ENCODE measurements around the gene CCBE1.

CCBE1 gene

DNA sequence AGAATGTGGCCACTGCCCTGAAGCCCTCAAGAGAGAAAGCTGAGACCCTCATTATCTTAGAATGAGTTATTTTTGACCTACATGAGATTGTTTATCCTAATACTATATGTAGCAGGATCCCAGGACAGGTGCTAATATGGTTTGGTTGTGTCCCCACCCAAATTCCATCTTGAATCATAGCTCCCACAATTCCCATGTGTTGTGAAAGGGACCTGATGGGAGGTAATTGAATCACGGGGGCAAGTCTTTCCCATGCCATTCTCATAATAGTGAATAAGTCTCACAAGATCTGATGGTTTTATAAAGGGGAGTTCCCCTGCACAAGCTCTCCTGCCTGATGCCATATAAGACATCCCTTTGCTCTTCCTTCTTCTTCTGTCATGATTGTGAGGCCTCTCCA is 76.8 kb downstream of the CCBE1 start:
- H3K27me3 ChIP-seq (ENCODE audit: control insufficient read depth in 1 of 2, insufficient read depth in 1 of 2, low read length in 2 of 2), result peaks cover 0 to 11% of the 10 kb centered on the region in 2 experiments
- H2BK12ac ChIP-seq (ENCODE audit: low read length in 2 of 2), result no peak overlapping the region
- no peak overlapping the region for H2BK15ac ChIP-seq (ENCODE audit: low read depth, poor library complexity, severe bottlenecking)
- H3K4me2 ChIP-seq (ENCODE audit: low read length, poor library complexity, severe bottlenecking), result no peak overlapping the region
- H3K18ac ChIP-seq (ENCODE audit: low read depth in 1 of 2, low read length in 2 of 2), result no peak overlapping the region
- H3K23ac ChIP-seq (ENCODE audit: low read length in 2 of 2), result no peak overlapping the region
- H2AK5ac ChIP-seq (ENCODE audit: low read length, severe bottlenecking), result no peak overlapping the region
- no peak overlapping the region for H2BK5ac ChIP-seq (ENCODE audit: low read depth, low read length, poor library complexity, severe bottlenecking)
- no peaks in the 10 kb centered on the region for H3K9me3 ChIP-seq (ENCODE audit: control insufficient read depth, low read length)
- H2BK120ac ChIP-seq (ENCODE audit: low read depth, low read length), result no peak overlapping the region
- H3K36me3 ChIP-seq (ENCODE audit: control insufficient read depth in 1 of 2, insufficient read depth in 2 of 2, low read depth in 1 of 2, low read length in 2 of 2), result no peaks in the 10 kb centered on the region
- H2AFZ ChIP-seq (ENCODE audit: low read depth, low read length), result no peak overlapping the region
- H3K4me1 ChIP-seq (ENCODE audit: control insufficient read depth, insufficient read depth, low read depth, low read length), result no peaks in the 10 kb centered on the region
- H3K4ac ChIP-seq (ENCODE audit: low read depth in 1 of 2, low read length in 2 of 2), result no peak overlapping the region
- 80% methylated on average over 1 of the region's 1 CpG for WGBS
- H3K9ac ChIP-seq (ENCODE audit: low read length), result no peak overlapping the region
- H3K14ac ChIP-seq (ENCODE audit: low read length in 2 of 2), result no peak overlapping the region
- H3K79me1 ChIP-seq (replicated peaks; ENCODE audit: low read length, poor library complexity, severe bottlenecking), result no peaks in the 10 kb centered on the region
- no peak overlapping the region for H3K4me3 ChIP-seq (ENCODE audit: insufficient read depth in 1 of 2, low read depth in 1 of 2, low read length in 2 of 2)
- no peak for DNase-seq
- no peak overlapping the region for H4K91ac ChIP-seq (ENCODE audit: low read length)
- no peak overlapping the region for H4K8ac ChIP-seq (ENCODE audit: low read length)
- H3K27ac ChIP-seq (ENCODE audit: low read length, poor library complexity, severe bottlenecking), result no peak overlapping the region

GRCh38 chr18:59619816-59620215 is 77.4 kb downstream of the CCBE1 start:
- Histone ChIP-seq H3K23ac (ENCODE audit: low read length in 2 of 2) (no peak overlapping the region), H3K36me3 (ENCODE audit: control insufficient read depth in 1 of 2, insufficient read depth in 2 of 2, low read depth in 1 of 2, low read length in 2 of 2) (no peaks in the 10 kb centered on the region)

GRCh38 chr18:59617468-59617932 is 79.7 kb downstream of the CCBE1 start:
- H3K36me3 ChIP-seq (ENCODE audit: control insufficient read depth in 1 of 2, insufficient read depth in 2 of 2, low read depth in 1 of 2, low read length in 2 of 2), result no peaks in the 10 kb centered on the region
- H3K4ac ChIP-seq (ENCODE audit: low read depth in 1 of 2, low read length in 2 of 2), result no peak overlapping the region
- H2AFZ ChIP-seq (ENCODE audit: low read depth, low read length), result no peak overlapping the region
- no peak overlapping the region for H4K91ac ChIP-seq (ENCODE audit: low read length)
- H2BK5ac ChIP-seq (ENCODE audit: low read depth, low read length, poor library complexity, severe bottlenecking), result no peak overlapping the region
- no peak overlapping the region for H3K23ac ChIP-seq (ENCODE audit: low read length in 2 of 2)
- no peak overlapping the region for H3K18ac ChIP-seq (ENCODE audit: low read depth in 1 of 2, low read length in 2 of 2)
- no peak overlapping the region for H2BK12ac ChIP-seq (ENCODE audit: low read length in 2 of 2)
- 33% methylated on average over 2 of the region's 3 CpGs for WGBS
- H3K4me3 ChIP-seq (ENCODE audit: insufficient read depth in 1 of 2, low read depth in 1 of 2, low read length in 2 of 2), result no peak overlapping the region
- H3K27me3 ChIP-seq (ENCODE audit: control insufficient read depth in 1 of 2, insufficient read depth in 1 of 2, low read length in 2 of 2), result peaks cover 0 to 11% of the 10 kb centered on the region in 2 experiments
- no peak overlapping the region for H3K9ac ChIP-seq (ENCODE audit: low read length)
- H4K8ac ChIP-seq (ENCODE audit: low read length), result no peak overlapping the region
- no peak overlapping the region for H2BK120ac ChIP-seq (ENCODE audit: low read depth, low read length)
- H3K79me1 ChIP-seq (replicated peaks; ENCODE audit: low read length, poor library complexity, severe bottlenecking), result no peaks in the 10 kb centered on the region
- no peaks in the 10 kb centered on the region for H3K4me1 ChIP-seq (ENCODE audit: control insufficient read depth, insufficient read depth, low read depth, low read length)
- DNase-seq, result no peak
- no peak overlapping the region for H3K27ac ChIP-seq (ENCODE audit: low read length, poor library complexity, severe bottlenecking)
- H3K14ac ChIP-seq (ENCODE audit: low read length in 2 of 2), result peak overlapping the region in 1 of 2 experiments; percentile 36
- H2AK5ac ChIP-seq (ENCODE audit: low read length, severe bottlenecking), result no peak overlapping the region
- H3K4me2 ChIP-seq (ENCODE audit: low read length, poor library complexity, severe bottlenecking), result no peak overlapping the region
- no peak overlapping the region for H2BK15ac ChIP-seq (ENCODE audit: low read depth, poor library complexity, severe bottlenecking)
- H3K9me3 ChIP-seq (ENCODE audit: control insufficient read depth, low read length), result no peaks in the 10 kb centered on the region

More at GRCh38 chr18:59619816-59620215, 77.4 kb downstream of the CCBE1 start:
- Histone ChIP-seq H3K4ac (ENCODE audit: low read depth in 1 of 2, low read length in 2 of 2) (no peak overlapping the region), H2BK12ac (ENCODE audit: low read length in 2 of 2) (no peak overlapping the region), H3K4me3 (ENCODE audit: insufficient read depth in 1 of 2, low read depth in 1 of 2, low read length in 2 of 2) (no peak overlapping the region), H3K79me1 (replicated peaks; ENCODE audit: low read length, poor library complexity, severe bottlenecking) (no peaks in the 10 kb centered on the region), H2AK5ac (ENCODE audit: low read length, severe bottlenecking) (no peak overlapping the region), H3K9ac (ENCODE audit: low read length) (no peak overlapping the region), H3K18ac (ENCODE audit: low read depth in 1 of 2, low read length in 2 of 2) (no peak overlapping the region), H4K8ac (ENCODE audit: low read length) (no peak overlapping the region), H3K9me3 (ENCODE audit: control insufficient read depth, low read length) (no peaks in the 10 kb centered on the region), H3K4me1 (ENCODE audit: control insufficient read depth, insufficient read depth, low read depth, low read length) (no peaks in the 10 kb centered on the region), H3K4me2 (ENCODE audit: low read length, poor library complexity, severe bottlenecking) (no peak overlapping the region), H4K91ac (ENCODE audit: low read length) (no peak overlapping the region), H2BK120ac (ENCODE audit: low read depth, low read length) (no peak overlapping the region), H2AFZ (ENCODE audit: low read depth, low read length) (no peak overlapping the region), H3K27me3 (ENCODE audit: control insufficient read depth in 1 of 2, insufficient read depth in 1 of 2, low read length in 2 of 2) (peaks cover 0 to 11% of the 10 kb centered on the region in 2 experiments), H3K14ac (ENCODE audit: low read length in 2 of 2) (no peak overlapping the region), H2BK15ac (ENCODE audit: low read depth, poor library complexity, severe bottlenecking) (no peak overlapping the region), H3K27ac (ENCODE audit: low read length, poor library complexity, severe bottlenecking) (no peak overlapping the region), H2BK5ac (ENCODE audit: low read depth, low read length, poor library complexity, severe bottlenecking) (no peak overlapping the region)
- WGBS, result no CpG with 5 or more reads among the region's 3 CpGs
- no peak for DNase-seq

- peaks cover 0 to 11% of the 10 kb centered on the region in 2 experiments for H3K27me3 ChIP-seq (ENCODE audit: control insufficient read depth in 1 of 2, insufficient read depth in 1 of 2, low read length in 2 of 2)
- H3K4ac ChIP-seq (ENCODE audit: low read depth in 1 of 2, low read length in 2 of 2), result no peak overlapping the region
- H3K9me3 ChIP-seq (ENCODE audit: control insufficient read depth, low read length), result no peaks in the 10 kb centered on the region
- no peak overlapping the region for H4K8ac ChIP-seq (ENCODE audit: low read length)
- no peak overlapping the region for H4K91ac ChIP-seq (ENCODE audit: low read length)
- H3K27ac ChIP-seq (ENCODE audit: low read length, poor library complexity, severe bottlenecking), result no peak overlapping the region
- H3K18ac ChIP-seq (ENCODE audit: low read depth in 1 of 2, low read length in 2 of 2), result no peak overlapping the region
- no peak overlapping the region for H2BK120ac ChIP-seq (ENCODE audit: low read depth, low read length)
- H3K36me3 ChIP-seq (ENCODE audit: control insufficient read depth in 1 of 2, insufficient read depth in 2 of 2, low read depth in 1 of 2, low read length in 2 of 2), result no peaks in the 10 kb centered on the region
- H3K4me1 ChIP-seq (ENCODE audit: control insufficient read depth, insufficient read depth, low read depth, low read length), result no peaks in the 10 kb centered on the region
- no peaks in the 10 kb centered on the region for H3K79me1 ChIP-seq (replicated peaks; ENCODE audit: low read length, poor library complexity, severe bottlenecking)
- H3K4me2 ChIP-seq (ENCODE audit: low read length, poor library complexity, severe bottlenecking), result no peak overlapping the region
- DNase-seq, result no peak
- H2BK12ac ChIP-seq (ENCODE audit: low read length in 2 of 2), result no peak overlapping the region
- H3K23ac ChIP-seq (ENCODE audit: low read length in 2 of 2), result no peak overlapping the region
- H2AFZ ChIP-seq (ENCODE audit: low read depth, low read length), result no peak overlapping the region
- H2BK15ac ChIP-seq (ENCODE audit: low read depth, poor library complexity, severe bottlenecking), result no peak overlapping the region
- 93% methylated on average over 6 of the region's 6 CpGs for WGBS
- no peak overlapping the region for H3K4me3 ChIP-seq (ENCODE audit: insufficient read depth in 1 of 2, low read depth in 1 of 2, low read length in 2 of 2)
- H2AK5ac ChIP-seq (ENCODE audit: low read length, severe bottlenecking), result no peak overlapping the region
- no peak overlapping the region for H2BK5ac ChIP-seq (ENCODE audit: low read depth, low read length, poor library complexity, severe bottlenecking)
- no peak overlapping the region for H3K9ac ChIP-seq (ENCODE audit: low read length)
- no peak overlapping the region for H3K14ac ChIP-seq (ENCODE audit: low read length in 2 of 2)
Observed at GRCh38 chr18:59616501-59616900, 80.7 kb downstream of the CCBE1 start.

Data from mesenchymal stem cell (in vitro differentiated cells and primary cell).